Measurements from ENCODE around the gene PRDM16. TPM values are rescaled to one million over a fixed set of nuclear protein-coding genes. Genes with fewer than 3 reads are reported as not detected.

Gene PRDM16
- polyA plus RNA-seq, 2 of the 4 experiments (the other 2 are of a cell fraction): 0.03 to 0.35 TPM

DNA sequence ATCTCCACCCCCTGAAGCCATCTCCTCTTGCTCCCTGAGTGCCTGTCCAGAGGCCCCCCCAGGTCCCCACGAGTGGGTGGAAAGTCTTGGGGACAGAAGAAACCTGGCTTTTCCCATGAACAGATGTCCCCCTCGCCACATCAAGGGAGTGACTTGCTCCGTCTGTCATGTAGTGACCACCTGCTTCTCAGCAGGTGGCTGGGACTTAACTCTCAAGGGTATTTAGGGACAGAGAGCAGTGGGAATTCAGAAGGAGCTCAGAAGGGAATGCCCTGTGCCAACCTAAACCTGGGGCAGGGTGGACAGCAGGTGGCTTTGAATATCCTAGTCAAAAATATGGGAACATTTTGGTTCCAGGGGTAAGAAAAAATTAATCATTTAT is 139.8 kb downstream of the PRDM16 start:
- Histone ChIP-seq H3K4me2 (no peak overlapping the region), H3K9me3 (no peaks in the 10 kb centered on the region), H3K27ac (no peak overlapping the region), H3K4me1 (no peaks in the 10 kb centered on the region), H3K4me3 (no peak overlapping the region)
- ChIA-PET POLR2A (no interaction called here), CTCF (no interaction called here)
- ATAC-seq (no peak), DNase-seq (ENCODE audit: low read depth in 1 of 2, low spot score in 1 of 2) (no peak), FAIRE-seq (no peak)
- WGBS (ENCODE audit: missing lambda C conversion rate): 63% methylated on average over 1 of the region's 3 CpGs
- TF ChIP-seq HDAC2 (IDR thresholded peaks at IDR 0.05): no peak
- no peak for TF ChIP-seq HEYL (CRISPR knock-in tag; IDR thresholded peaks at IDR 0.05)
- TF ChIP-seq, protein P1, sequence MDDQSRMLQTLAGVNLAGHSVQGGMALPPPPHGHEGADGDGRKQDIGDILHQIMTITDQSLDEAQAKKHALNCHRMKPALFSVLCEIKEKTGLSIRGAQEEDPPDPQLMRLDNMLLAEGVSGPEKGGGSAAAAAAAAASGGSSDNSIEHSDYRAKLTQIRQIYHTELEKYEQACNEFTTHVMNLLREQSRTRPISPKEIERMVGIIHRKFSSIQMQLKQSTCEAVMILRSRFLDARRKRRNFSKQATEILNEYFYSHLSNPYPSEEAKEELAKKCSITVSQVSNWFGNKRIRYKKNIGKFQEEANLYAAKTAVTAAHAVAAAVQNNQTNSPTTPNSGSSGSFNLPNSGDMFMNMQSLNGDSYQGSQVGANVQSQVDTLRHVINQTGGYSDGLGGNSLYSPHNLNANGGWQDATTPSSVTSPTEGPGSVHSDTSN (IDR thresholded peaks at IDR 0.05): no peak
- no peak for TF ChIP-seq TFCP2L1 (CRISPR knock-in tag; IDR thresholded peaks at IDR 0.05)
- no peak for TF ChIP-seq CHD2 (IDR thresholded peaks at IDR 0.05; ENCODE audit: low read length, partially characterized antibody)
- no peak for TF ChIP-seq KDM5A (IDR thresholded peaks at IDR 0.05)
- no peak for TF ChIP-seq MAFK (IDR thresholded peaks at IDR 0.05; ENCODE audit: partially characterized antibody)
- TF ChIP-seq RAD21 (conservative IDR thresholded peaks at IDR 0.05 in 1 of 2, IDR thresholded peaks at IDR 0.05 in 1 of 2): no peak
- no peak for TF ChIP-seq EP300 (IDR thresholded peaks at IDR 0.05)
- TF ChIP-seq MYC (IDR thresholded peaks at IDR 0.05; ENCODE audit: borderline replicate concordance, low read length): no peak
- TF ChIP-seq, protein P2, sequence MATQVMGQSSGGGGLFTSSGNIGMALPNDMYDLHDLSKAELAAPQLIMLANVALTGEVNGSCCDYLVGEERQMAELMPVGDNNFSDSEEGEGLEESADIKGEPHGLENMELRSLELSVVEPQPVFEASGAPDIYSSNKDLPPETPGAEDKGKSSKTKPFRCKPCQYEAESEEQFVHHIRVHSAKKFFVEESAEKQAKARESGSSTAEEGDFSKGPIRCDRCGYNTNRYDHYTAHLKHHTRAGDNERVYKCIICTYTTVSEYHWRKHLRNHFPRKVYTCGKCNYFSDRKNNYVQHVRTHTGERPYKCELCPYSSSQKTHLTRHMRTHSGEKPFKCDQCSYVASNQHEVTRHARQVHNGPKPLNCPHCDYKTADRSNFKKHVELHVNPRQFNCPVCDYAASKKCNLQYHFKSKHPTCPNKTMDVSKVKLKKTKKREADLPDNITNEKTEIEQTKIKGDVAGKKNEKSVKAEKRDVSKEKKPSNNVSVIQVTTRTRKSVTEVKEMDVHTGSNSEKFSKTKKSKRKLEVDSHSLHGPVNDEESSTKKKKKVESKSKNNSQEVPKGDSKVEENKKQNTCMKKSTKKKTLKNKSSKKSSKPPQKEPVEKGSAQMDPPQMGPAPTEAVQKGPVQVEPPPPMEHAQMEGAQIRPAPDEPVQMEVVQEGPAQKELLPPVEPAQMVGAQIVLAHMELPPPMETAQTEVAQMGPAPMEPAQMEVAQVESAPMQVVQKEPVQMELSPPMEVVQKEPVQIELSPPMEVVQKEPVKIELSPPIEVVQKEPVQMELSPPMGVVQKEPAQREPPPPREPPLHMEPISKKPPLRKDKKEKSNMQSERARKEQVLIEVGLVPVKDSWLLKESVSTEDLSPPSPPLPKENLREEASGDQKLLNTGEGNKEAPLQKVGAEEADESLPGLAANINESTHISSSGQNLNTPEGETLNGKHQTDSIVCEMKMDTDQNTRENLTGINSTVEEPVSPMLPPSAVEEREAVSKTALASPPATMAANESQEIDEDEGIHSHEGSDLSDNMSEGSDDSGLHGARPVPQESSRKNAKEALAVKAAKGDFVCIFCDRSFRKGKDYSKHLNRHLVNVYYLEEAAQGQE (IDR thresholded peaks at IDR 0.05): no peak

DNA sequence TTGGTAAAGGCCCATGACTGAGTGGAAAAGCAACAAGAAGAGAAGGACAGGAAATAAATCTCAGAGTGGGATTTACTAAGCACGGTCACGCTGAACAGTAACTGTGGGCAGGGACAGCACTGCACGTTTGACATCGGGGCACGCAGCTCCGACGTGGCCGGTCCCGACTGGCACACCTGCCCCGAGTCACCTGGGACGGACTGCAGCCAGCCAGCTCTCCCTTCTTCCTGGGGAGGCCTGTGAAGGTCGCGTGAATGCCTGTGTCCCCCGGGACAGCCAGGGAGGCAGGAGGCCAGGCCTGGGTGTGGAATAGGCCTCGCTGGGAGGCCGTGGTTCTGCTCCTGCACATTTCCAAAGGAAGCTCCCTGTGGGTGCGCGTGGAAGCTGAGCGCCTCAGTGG is 140.2 kb downstream of the PRDM16 start:
- Histone ChIP-seq H3K4me1 (no peaks in the 10 kb centered on the region), H3K27ac (no peak overlapping the region), H3K9me3 (no peaks in the 10 kb centered on the region), H3K4me3 (no peak overlapping the region), H3K4me2 (no peak overlapping the region)
- TF ChIP-seq ZC3H11A (IDR thresholded peaks at IDR 0.05) (no peak), CBX8 (IDR thresholded peaks at IDR 0.05) (no peak), NFE2L2 (conservative IDR thresholded peaks at IDR 0.05; ENCODE audit: low read length) (no peak), HOXB5 (CRISPR knock-in tag; IDR thresholded peaks at IDR 0.05) (no peak), RCOR1 (IDR thresholded peaks at IDR 0.05; ENCODE audit: low read depth, low read length) (no peak), POLR2AphosphoS2 (conservative IDR thresholded peaks at IDR 0.05; ENCODE audit: low read length) (no peak), SMC3 (IDR thresholded peaks at IDR 0.05) (no peak), EP300 (IDR thresholded peaks at IDR 0.05) (no peak)
- TF ChIP-seq, protein P3, sequence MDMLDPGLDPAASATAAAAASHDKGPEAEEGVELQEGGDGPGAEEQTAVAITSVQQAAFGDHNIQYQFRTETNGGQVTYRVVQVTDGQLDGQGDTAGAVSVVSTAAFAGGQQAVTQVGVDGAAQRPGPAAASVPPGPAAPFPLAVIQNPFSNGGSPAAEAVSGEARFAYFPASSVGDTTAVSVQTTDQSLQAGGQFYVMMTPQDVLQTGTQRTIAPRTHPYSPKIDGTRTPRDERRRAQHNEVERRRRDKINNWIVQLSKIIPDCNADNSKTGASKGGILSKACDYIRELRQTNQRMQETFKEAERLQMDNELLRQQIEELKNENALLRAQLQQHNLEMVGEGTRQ (IDR thresholded peaks at IDR 0.05): no peak
- ATAC-seq: no peak
- ChIA-PET POLR2A (no interaction called here), CTCF (no interaction called here)
- FAIRE-seq: no peak
- 62% methylated on average over 13 of the region's 19 CpGs for WGBS (ENCODE audit: missing lambda C conversion rate)
- DNase-seq (ENCODE audit: low read depth in 1 of 2, low spot score in 1 of 2): no peak

DNA sequence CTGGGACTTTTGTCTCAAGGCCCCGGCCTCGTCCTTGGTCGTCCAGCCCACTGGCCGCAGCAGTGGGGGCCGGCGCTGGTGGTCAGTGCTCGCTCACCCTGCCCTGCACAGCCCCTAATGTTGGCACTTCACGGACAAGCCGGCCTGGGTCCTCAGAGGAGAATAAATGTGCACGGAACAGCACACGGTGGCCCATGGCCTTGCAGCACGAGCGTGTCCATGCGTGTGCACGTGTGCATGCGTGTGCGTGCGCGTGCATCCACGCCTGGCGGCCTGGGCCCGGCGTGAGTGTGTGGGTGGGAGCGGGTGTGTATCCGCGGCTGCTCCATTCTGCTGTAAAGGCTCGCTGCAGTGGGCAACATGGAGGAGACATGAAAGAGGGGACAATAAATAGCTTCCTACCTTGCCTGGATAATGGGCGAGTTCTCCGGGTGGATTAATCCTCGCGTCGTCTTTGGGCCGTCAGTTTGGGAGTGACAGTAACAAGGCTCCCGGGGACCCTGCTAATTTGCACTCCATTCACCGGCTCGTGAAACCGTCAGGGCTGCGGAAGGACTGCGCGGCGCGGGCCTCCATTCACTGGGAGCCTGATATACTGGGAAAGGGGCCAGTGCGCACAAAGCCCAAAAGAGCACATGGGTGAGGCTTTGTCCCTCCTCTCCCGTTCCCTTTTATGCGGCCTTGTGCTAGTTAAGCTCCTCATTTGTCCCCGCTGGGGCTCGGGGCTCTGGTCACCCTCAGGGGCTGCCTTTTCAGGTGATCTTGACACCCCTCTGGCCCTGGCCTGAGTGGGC is 142.8 kb downstream of the PRDM16 start:
- ATAC-seq (no peak), DNase-seq (ENCODE audit: low read depth in 1 of 2, low spot score in 1 of 2) (no peak), FAIRE-seq (no peak)
- no peak overlapping the region for H3K27ac ChIP-seq
- CTCF ChIA-PET: no interaction called here
- no peak overlapping the region for H3K4me2 ChIP-seq
- WGBS (ENCODE audit: missing lambda C conversion rate): 80% methylated on average over 34 of the region's 47 CpGs
- no peaks in the 10 kb centered on the region for H3K9me3 ChIP-seq
- POLR2A ChIA-PET: no interaction called here
- no peak overlapping the region for H3K4me3 ChIP-seq
- no peaks in the 10 kb centered on the region for H3K4me1 ChIP-seq
- TF ChIP-seq ZSCAN20 (CRISPR knock-in tag; IDR thresholded peaks at IDR 0.05) (no peak), RFX5 (IDR thresholded peaks at IDR 0.05) (no peak), HOXA7 (CRISPR knock-in tag; IDR thresholded peaks at IDR 0.05) (no peak), EP300 (IDR thresholded peaks at IDR 0.05) (no peak), RAD21 (conservative IDR thresholded peaks at IDR 0.05 in 1 of 2, IDR thresholded peaks at IDR 0.05 in 1 of 2) (no peak), ESRRA (IDR thresholded peaks at IDR 0.05; ENCODE audit: borderline replicate concordance, low read length) (no peak), EHF (CRISPR knock-in tag; IDR thresholded peaks at IDR 0.05) (no peak)
- TF ChIP-seq, protein P1 (IDR thresholded peaks at IDR 0.05): no peak
- TF ChIP-seq, protein P4, sequence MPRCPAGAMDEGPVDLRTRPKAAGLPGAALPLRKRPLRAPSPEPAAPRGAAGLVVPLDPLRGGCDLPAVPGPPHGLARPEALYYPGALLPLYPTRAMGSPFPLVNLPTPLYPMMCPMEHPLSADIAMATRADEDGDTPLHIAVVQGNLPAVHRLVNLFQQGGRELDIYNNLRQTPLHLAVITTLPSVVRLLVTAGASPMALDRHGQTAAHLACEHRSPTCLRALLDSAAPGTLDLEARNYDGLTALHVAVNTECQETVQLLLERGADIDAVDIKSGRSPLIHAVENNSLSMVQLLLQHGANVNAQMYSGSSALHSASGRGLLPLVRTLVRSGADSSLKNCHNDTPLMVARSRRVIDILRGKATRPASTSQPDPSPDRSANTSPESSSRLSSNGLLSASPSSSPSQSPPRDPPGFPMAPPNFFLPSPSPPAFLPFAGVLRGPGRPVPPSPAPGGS (IDR thresholded peaks at IDR 0.05): no peak

Measured in A549 (cell line).